Activated T-cell treated with anti-CD3 and anti-CD28 coated beads, Interleukin-2, amount 50 U/mL, for 24 hours (primary cell): Measurements from ENCODE around the gene SETBP1.

Experiments
- DNase-seq: peaks from one replicate; pipeline ENCODE4 v3.0.0-alpha.2; 2020
- H3K27ac Mint-ChIP-seq: 2 replicates; pipeline ENCODE4 v1.8.0; 2020; ENCODE audit warnings: mild to moderate bottlenecking, mixed read lengths
- H3K27me3 Mint-ChIP-seq: 2 replicates; pipeline ENCODE4 v1.8.0; 2020; ENCODE audit warnings: mixed read lengths
- H3K36me3 Mint-ChIP-seq: 2 replicates; pipeline ENCODE4 v1.8.0; 2020; ENCODE audit warnings: low read depth, mixed read lengths
- H3K4me1 Mint-ChIP-seq: 2 replicates; pipeline ENCODE4 v1.8.0; 2020; ENCODE audit warnings: low read depth, mixed read lengths
- H3K4me3 Mint-ChIP-seq: 2 replicates; pipeline ENCODE4 v1.8.0; 2020; ENCODE audit warnings: mild to moderate bottlenecking, moderate library complexity, mixed read lengths
- H3K9me3 Mint-ChIP-seq: 2 replicates; pipeline ENCODE4 v1.8.0; 2020; ENCODE audit warnings: mixed read lengths

Gene SETBP1

GRCh38 chr18:44960580-44960979 lies 279.9 kb downstream of the SETBP1 start:
- Mint-ChIP-seq H3K36me3 (no peaks in the 10 kb centered on the region), H3K27ac (no peak overlapping the region), H3K4me1 (no peaks in the 10 kb centered on the region), H3K27me3 (peaks cover 14% of the 10 kb centered on the region), H3K4me3 (no peak overlapping the region), H3K9me3 (no peaks in the 10 kb centered on the region)
- no peak for DNase-seq

GRCh38 chr18:44961288-44961995 lies 280.8 kb downstream of the SETBP1 start:
- H3K4me3 Mint-ChIP-seq = no peak overlapping the region

GRCh38 chr18:44967599-44967998 lies 286.9 kb downstream of the SETBP1 start:
- no peaks in the 10 kb centered on the region for H3K9me3 Mint-ChIP-seq
- no peak for DNase-seq
- no peak overlapping the region for H3K4me3 Mint-ChIP-seq
- no peak overlapping the region for H3K27ac Mint-ChIP-seq
- no peaks in the 10 kb centered on the region for H3K36me3 Mint-ChIP-seq
- no peaks in the 10 kb centered on the region for H3K4me1 Mint-ChIP-seq
- H3K27me3 Mint-ChIP-seq = peaks cover 3% of the 10 kb centered on the region

More at GRCh38 chr18:44961288-44961995, 280.8 kb downstream of the SETBP1 start:
- Mint-ChIP-seq H3K9me3 (no peaks in the 10 kb centered on the region), H3K27me3 (peaks cover 14% of the 10 kb centered on the region), H3K27ac (no peak overlapping the region), H3K36me3 (no peaks in the 10 kb centered on the region), H3K4me1 (no peaks in the 10 kb centered on the region)
- no peak for DNase-seq

- Mint-ChIP-seq H3K4me3 (no peak overlapping the region), H3K9me3 (no peaks in the 10 kb centered on the region), H3K27me3 (peaks cover 3% of the 10 kb centered on the region), H3K4me1 (no peaks in the 10 kb centered on the region), H3K36me3 (no peaks in the 10 kb centered on the region), H3K27ac (no peak overlapping the region)
- no peak for DNase-seq
Observed at GRCh38 chr18:44968336-44968735, 287.6 kb downstream of the SETBP1 start.

GRCh38 chr18:44969214-44969795 lies 288.6 kb downstream of the SETBP1 start:
- Mint-ChIP-seq H3K36me3 (no peaks in the 10 kb centered on the region), H3K9me3 (no peaks in the 10 kb centered on the region), H3K4me1 (no peaks in the 10 kb centered on the region), H3K4me3 (no peak overlapping the region), H3K27me3 (peaks cover 3% of the 10 kb centered on the region), H3K27ac (no peak overlapping the region)
- no peak for DNase-seq

GRCh38 chr18:44973282-44973681 lies 292.6 kb downstream of the SETBP1 start:
- Mint-ChIP-seq H3K27me3 (no peaks in the 10 kb centered on the region), H3K36me3 (no peaks in the 10 kb centered on the region), H3K27ac (no peak overlapping the region), H3K9me3 (no peaks in the 10 kb centered on the region), H3K4me1 (no peaks in the 10 kb centered on the region), H3K4me3 (no peak overlapping the region)
- no peak for DNase-seq

- Mint-ChIP-seq H3K36me3 (no peaks in the 10 kb centered on the region), H3K4me1 (no peaks in the 10 kb centered on the region), H3K27me3 (no peaks in the 10 kb centered on the region), H3K9me3 (no peaks in the 10 kb centered on the region), H3K4me3 (no peak overlapping the region), H3K27ac (no peak overlapping the region)
- no peak for DNase-seq
Observed at GRCh38 chr18:44974174-44974573, 293.5 kb downstream of the SETBP1 start.

- Mint-ChIP-seq H3K9me3 (no peaks in the 10 kb centered on the region), H3K27me3 (no peaks in the 10 kb centered on the region), H3K27ac (no peak overlapping the region), H3K4me3 (no peak overlapping the region), H3K36me3 (no peaks in the 10 kb centered on the region), H3K4me1 (no peaks in the 10 kb centered on the region)
- DNase-seq = no peak
Observed at GRCh38 chr18:44977856-44978255, 297.2 kb downstream of the SETBP1 start.

GRCh38 chr18:44979748-44980147 lies 299.1 kb downstream of the SETBP1 start:
- Mint-ChIP-seq H3K27ac (no peak overlapping the region), H3K36me3 (no peaks in the 10 kb centered on the region), H3K27me3 (no peaks in the 10 kb centered on the region), H3K9me3 (no peaks in the 10 kb centered on the region), H3K4me1 (no peaks in the 10 kb centered on the region), H3K4me3 (no peak overlapping the region)
- DNase-seq = no peak

- H3K27me3 Mint-ChIP-seq = peaks cover 4% of the 10 kb centered on the region
- no peak overlapping the region for H3K4me3 Mint-ChIP-seq
- no peak overlapping the region for H3K27ac Mint-ChIP-seq
- no peaks in the 10 kb centered on the region for H3K36me3 Mint-ChIP-seq
- no peak for DNase-seq
- no peaks in the 10 kb centered on the region for H3K4me1 Mint-ChIP-seq
- no peaks in the 10 kb centered on the region for H3K9me3 Mint-ChIP-seq
Observed at GRCh38 chr18:44981121-44981520, 300.4 kb downstream of the SETBP1 start.

GRCh38 chr18:44986933-44987332 lies 306.2 kb downstream of the SETBP1 start:
- Mint-ChIP-seq H3K4me3 (no peak overlapping the region), H3K36me3 (no peaks in the 10 kb centered on the region), H3K9me3 (peaks cover 2% of the 10 kb centered on the region), H3K27ac (no peak overlapping the region), H3K4me1 (no peaks in the 10 kb centered on the region), H3K27me3 (peaks cover 4% of the 10 kb centered on the region)
- no peak for DNase-seq

GRCh38 chr18:44987371-44987770 lies 306.7 kb downstream of the SETBP1 start:
- H3K36me3 Mint-ChIP-seq = no peaks in the 10 kb centered on the region
- DNase-seq = no peak
- H3K4me1 Mint-ChIP-seq = no peaks in the 10 kb centered on the region
- peaks cover 2% of the 10 kb centered on the region for H3K9me3 Mint-ChIP-seq
- no peak overlapping the region for H3K27ac Mint-ChIP-seq
- no peak overlapping the region for H3K4me3 Mint-ChIP-seq
- peaks cover 4% of the 10 kb centered on the region for H3K27me3 Mint-ChIP-seq

GRCh38 chr18:44988821-44989587 lies 308.3 kb downstream of the SETBP1 start:
- no peak for DNase-seq

GRCh38 chr18:44996261-44996660 lies 315.6 kb downstream of the SETBP1 start:
- Mint-ChIP-seq H3K4me3 (no peak overlapping the region), H3K9me3 (peaks cover 7% of the 10 kb centered on the region), H3K4me1 (no peaks in the 10 kb centered on the region), H3K27me3 (no peaks in the 10 kb centered on the region), H3K27ac (no peak overlapping the region), H3K36me3 (no peaks in the 10 kb centered on the region)
- DNase-seq = no peak

More at GRCh38 chr18:44988821-44989587, 308.3 kb downstream of the SETBP1 start:
- H3K4me1 Mint-ChIP-seq = no peaks in the 10 kb centered on the region
- no peak overlapping the region for H3K27ac Mint-ChIP-seq
- peaks cover 4% of the 10 kb centered on the region for H3K27me3 Mint-ChIP-seq
- no peak overlapping the region for H3K4me3 Mint-ChIP-seq
- H3K9me3 Mint-ChIP-seq = peaks cover 2% of the 10 kb centered on the region
- H3K36me3 Mint-ChIP-seq = no peaks in the 10 kb centered on the region

- H3K27me3 Mint-ChIP-seq = no peaks in the 10 kb centered on the region
- H3K9me3 Mint-ChIP-seq = peaks cover 7% of the 10 kb centered on the region
- H3K27ac Mint-ChIP-seq = no peak overlapping the region
- H3K4me3 Mint-ChIP-seq = no peak overlapping the region
- no peaks in the 10 kb centered on the region for H3K36me3 Mint-ChIP-seq
- DNase-seq = no peak
- H3K4me1 Mint-ChIP-seq = no peaks in the 10 kb centered on the region
Observed at GRCh38 chr18:44997174-44997573, 316.5 kb downstream of the SETBP1 start.
